ENCODE measurements around the gene NT5C2. TPM values are rescaled to one million over a fixed set of nuclear protein-coding genes. Genes with fewer than 3 reads are reported as not detected.
"Not testable (repeated sequence)": the region's sequence is repeated elsewhere in the genome, so short reads cannot be mapped to it uniquely, and the experiment has no call there.

Gene NT5C2
- total RNA-seq, 1 experiment from 2014 or later = 91.2 TPM

GRCh38 chr10:103145860-103146466 lies 47.1 kb downstream of the NT5C2 start:
- Mint-ChIP-seq H3K9me3 (ENCODE audit: unreplicated experiment) (no peaks in the 10 kb centered on the region), H3K27ac (ENCODE audit: unreplicated experiment) (no peak overlapping the region), H3K36me3 (ENCODE audit: insufficient read depth, unreplicated experiment) (peaks cover 21% of the 10 kb centered on the region), H3K27me3 (ENCODE audit: insufficient read depth, unreplicated experiment) (no peaks in the 10 kb centered on the region), H3K4me3 (ENCODE audit: unreplicated experiment) (no peak overlapping the region), H3K4me1 (ENCODE audit: low read depth, unreplicated experiment) (peaks cover 5% of the 10 kb centered on the region)
- no peak overlapping the region for H3K4me3 ChIP-seq (ENCODE audit: low read depth, low read length)
- no peak for TF ChIP-seq CTCF (IDR thresholded peaks at IDR 0.05; ENCODE audit: insufficient read depth in 1 of 2, low read depth in 1 of 2, low read length in 1 of 2, severe bottlenecking in 1 of 2, unreplicated experiment in 1 of 2)
- no TSS peak for BruUV-seq (replicated peaks)
- CTCF ChIA-PET = no interaction called here
- H3K4me1 ChIP-seq = peaks cover 6% of the 10 kb centered on the region; the same call in 1 of the 2 replicates
- H3K27me3 ChIP-seq (replicated peaks; ENCODE audit: control insufficient read depth, insufficient read depth, low read length) = no peaks in the 10 kb centered on the region
- no peaks in the 10 kb centered on the region for H3K36me3 ChIP-seq (ENCODE audit: control insufficient read depth, insufficient read depth, low read length)
- DNase-seq = no peak
- intact Hi-C loops (cut with micrococcal nuclease; ENCODE audit: unreplicated experiment) = no loop called here
- no peaks in the 10 kb centered on the region for H3K9me3 ChIP-seq
- POLR2A ChIA-PET = no interaction called here

GRCh38 chr10:103145046-103145445 lies 48.0 kb downstream of the NT5C2 start:
- intact Hi-C loops (cut with micrococcal nuclease; ENCODE audit: unreplicated experiment) = no loop called here
- no peaks in the 10 kb centered on the region for H3K9me3 ChIP-seq
- Mint-ChIP-seq H3K27ac (ENCODE audit: unreplicated experiment) (no peak overlapping the region), H3K4me3 (ENCODE audit: unreplicated experiment) (no peak overlapping the region), H3K4me1 (ENCODE audit: low read depth, unreplicated experiment) (peaks cover 5% of the 10 kb centered on the region), H3K36me3 (ENCODE audit: insufficient read depth, unreplicated experiment) (peaks cover 21% of the 10 kb centered on the region), H3K27me3 (ENCODE audit: insufficient read depth, unreplicated experiment) (no peaks in the 10 kb centered on the region), H3K9me3 (ENCODE audit: unreplicated experiment) (no peaks in the 10 kb centered on the region)
- H3K4me1 ChIP-seq = peaks cover 6% of the 10 kb centered on the region; the same call in 1 of the 2 replicates
- H3K4me3 ChIP-seq (ENCODE audit: low read depth, low read length) = no peak overlapping the region
- CTCF ChIA-PET = no interaction called here
- no TSS peak for BruUV-seq (replicated peaks)
- H3K36me3 ChIP-seq (ENCODE audit: control insufficient read depth, insufficient read depth, low read length) = no peaks in the 10 kb centered on the region
- no peaks in the 10 kb centered on the region for H3K27me3 ChIP-seq (replicated peaks; ENCODE audit: control insufficient read depth, insufficient read depth, low read length)
- POLR2A ChIA-PET = no interaction called here
- TF ChIP-seq CTCF (IDR thresholded peaks at IDR 0.05; ENCODE audit: insufficient read depth in 1 of 2, low read depth in 1 of 2, low read length in 1 of 2, severe bottlenecking in 1 of 2, unreplicated experiment in 1 of 2) = no peak
- no peak for DNase-seq

- Mint-ChIP-seq H3K36me3 (ENCODE audit: insufficient read depth, unreplicated experiment) (peaks cover 21% of the 10 kb centered on the region), H3K9me3 (ENCODE audit: unreplicated experiment) (no peaks in the 10 kb centered on the region), H3K27ac (ENCODE audit: unreplicated experiment) (no peak overlapping the region), H3K4me3 (ENCODE audit: unreplicated experiment) (no peak overlapping the region), H3K27me3 (ENCODE audit: insufficient read depth, unreplicated experiment) (no peaks in the 10 kb centered on the region), H3K4me1 (ENCODE audit: low read depth, unreplicated experiment) (peaks cover 5% of the 10 kb centered on the region)
- DNase-seq = no peak
- peaks cover 6% of the 10 kb centered on the region; the same call in 1 of the 2 replicates for H3K4me1 ChIP-seq
- no TSS peak for BruUV-seq (replicated peaks)
- no peaks in the 10 kb centered on the region; the same call in 1 of the 2 replicates for H3K36me3 ChIP-seq (ENCODE audit: control insufficient read depth, insufficient read depth, low read length)
- CTCF ChIA-PET = no interaction called here
- no peak for TF ChIP-seq CTCF (IDR thresholded peaks at IDR 0.05; ENCODE audit: insufficient read depth in 1 of 2, low read depth in 1 of 2, low read length in 1 of 2, severe bottlenecking in 1 of 2, unreplicated experiment in 1 of 2)
- no peak overlapping the region for H3K4me3 ChIP-seq (ENCODE audit: low read depth, low read length)
- H3K9me3 ChIP-seq = no peaks in the 10 kb centered on the region
- H3K27me3 ChIP-seq (replicated peaks; ENCODE audit: control insufficient read depth, insufficient read depth, low read length) = no peaks in the 10 kb centered on the region
- POLR2A ChIA-PET = no interaction called here
- intact Hi-C loops (cut with micrococcal nuclease; ENCODE audit: unreplicated experiment) = no loop called here
These were observed 49.0 kb downstream of the NT5C2 start for GRCh38 chr10:103144041-103144440.

GRCh38 chr10:103143641-103144040 lies 49.4 kb downstream of the NT5C2 start:
- H3K4me1 Mint-ChIP-seq (ENCODE audit: low read depth, unreplicated experiment); H3K4me1 ChIP-seq; CTCF ChIA-PET; H3K27me3 Mint-ChIP-seq (ENCODE audit: insufficient read depth, unreplicated experiment); H3K9me3 ChIP-seq; H3K9me3 Mint-ChIP-seq (ENCODE audit: unreplicated experiment); H3K4me3 ChIP-seq (ENCODE audit: low read depth, low read length); H3K4me3 Mint-ChIP-seq (ENCODE audit: unreplicated experiment); intact Hi-C loops (cut with micrococcal nuclease; ENCODE audit: unreplicated experiment); H3K27me3 ChIP-seq (replicated peaks; ENCODE audit: control insufficient read depth, insufficient read depth, low read length); DNase-seq; H3K36me3 ChIP-seq (ENCODE audit: control insufficient read depth, insufficient read depth, low read length); H3K27ac Mint-ChIP-seq (ENCODE audit: unreplicated experiment); BruUV-seq (replicated peaks); POLR2A ChIA-PET: not testable (repeated sequence)
- peaks cover 22% of the 10 kb centered on the region for H3K36me3 Mint-ChIP-seq (ENCODE audit: insufficient read depth, unreplicated experiment)

Data from Caco-2 (cell line).